GM23338 (cell line): ENCODE measurements around the gene ZNF747. TPM values are rescaled to one million over a fixed set of nuclear protein-coding genes. Genes with fewer than 3 reads are reported as not detected.

ENCODE experiments used
- ATAC-seq: fragments of 200-7000 bp; cut with Tn5 transposase; 3 replicates; pipeline ENCODE4 v1.9.1; 2020
- DNase-seq: peaks from one replicate; pipeline ENCODE4 v3.0.0-alpha.2; 2015; ENCODE audit warnings: low spot score
- H2AFZ ChIP-seq: fragments of 200-600 bp; sonication (generic); 2 replicates; pipeline ENCODE4 v1.8.0; 2016; ENCODE audit warnings: antibody characterized with exemption, mild to moderate bottlenecking, moderate library complexity
- H3F3A ChIP-seq: fragments of 200-600 bp; sonication (generic); replicated peaks from 2 replicates; pipeline ENCODE4 v1.8.0; 2017; ENCODE audit warnings: antibody characterized with exemption, mixed run types, low read depth
- H3K27ac ChIP-seq: fragments of 200-600 bp; sonication (generic); 2 replicates; pipeline ENCODE4 v1.6.1; 2016; ENCODE audit warnings: low read depth
- H3K27me3 ChIP-seq: fragments of 200-600 bp; sonication (generic); 2 replicates; pipeline ENCODE4 v1.8.0; 2016; ENCODE audit warnings: mild to moderate bottlenecking, mixed run types, moderate library complexity; ENCODE audit not compliant: insufficient read depth
- H3K36me3 ChIP-seq: fragments of 200-600 bp; sonication (generic); 2 replicates; pipeline ENCODE4 v1.8.0; 2016; ENCODE audit warnings: mild to moderate bottlenecking; ENCODE audit not compliant: insufficient read depth
- H3K4me1 ChIP-seq: fragments of 200-600 bp; sonication (generic); 2 replicates; pipeline ENCODE4 v1.8.0; 2016; ENCODE audit warnings: mild to moderate bottlenecking, moderate library complexity; ENCODE audit not compliant: insufficient read depth
- H3K4me2 ChIP-seq: fragments of 200-600 bp; sonication (generic); 2 replicates; pipeline ENCODE4 v1.7.1; 2017; ENCODE audit warnings: mixed run types
- H3K4me3 ChIP-seq: fragments of 200-600 bp; sonication (generic); 2 replicates; pipeline ENCODE4 v1.6.1; 2016; ENCODE audit warnings: mixed run types
- H3K79me2 ChIP-seq: fragments of 200-600 bp; sonication (generic); replicated peaks from 2 replicates; pipeline ENCODE4 v1.8.0; 2017; ENCODE audit warnings: mild to moderate bottlenecking; ENCODE audit not compliant: insufficient read depth
- H3K9me2 ChIP-seq: fragments of 200-600 bp; sonication (generic); 2 replicates; pipeline ENCODE4 v1.8.0; 2017; ENCODE audit not compliant: insufficient read depth
- H4K20me1 ChIP-seq: fragments of 200-600 bp; sonication (generic); replicated peaks from 2 replicates; pipeline ENCODE4 v1.8.0; 2017; ENCODE audit warnings: mild to moderate bottlenecking; ENCODE audit not compliant: insufficient read depth
- H3K27ac Mint-ChIP-seq: 2 replicates; pipeline ENCODE4 v1.8.0; 2020; ENCODE audit warnings: inconsistent platforms, mild to moderate bottlenecking, moderate library complexity, mixed read lengths
- H3K27me3 Mint-ChIP-seq: 3 replicates; pipeline ENCODE4 v1.8.0; 2022; ENCODE audit warnings: low read depth, mild to moderate bottlenecking, moderate library complexity, mixed read lengths, inconsistent platforms; ENCODE audit not compliant: insufficient read depth, poor library complexity
- H3K36me3 Mint-ChIP-seq: 3 replicates; pipeline ENCODE4 v1.8.0; 2021; ENCODE audit warnings: low read depth, mild to moderate bottlenecking, inconsistent platforms, moderate library complexity, mixed read lengths
- H3K4me1 Mint-ChIP-seq: 3 replicates; pipeline ENCODE4 v1.8.0; 2020; ENCODE audit warnings: mild to moderate bottlenecking, inconsistent platforms, mixed read lengths
- H3K4me3 Mint-ChIP-seq: 3 replicates; pipeline ENCODE4 v1.8.0; 2021; ENCODE audit warnings: moderate library complexity, mild to moderate bottlenecking, inconsistent platforms, mixed read lengths
- H3K9me3 Mint-ChIP-seq: 3 replicates; pipeline ENCODE4 v1.8.0; 2020; ENCODE audit warnings: moderate library complexity, mild to moderate bottlenecking, inconsistent platforms, mixed read lengths
- CREB1 ChIP-seq: fragments of 250-450 bp; sonication (Bioruptor Pico); IDR thresholded peaks from 2 replicates; pipeline ENCODE4 v1.5.0; 2020; ENCODE audit warnings: low read depth, mild to moderate bottlenecking, moderate library complexity
- CTCF ChIP-seq, 2 experiments: fragments of 200-600 bp in 1 of 2; sonication (generic) in 1 of 2; conservative IDR thresholded peaks; 2 replicates each; pipeline versions ENCODE4 v1.5.1 to v1.6.1; 2016 to 2017; ENCODE audit warnings: antibody characterized with exemption in 2 of 2, low read depth in 2 of 2, mild to moderate bottlenecking in 2 of 2, moderate library complexity in 1 of 2
- ETS1 ChIP-seq: IDR thresholded peaks from 2 replicates; pipeline ENCODE4 v1.6.1; 2016; ENCODE audit warnings: antibody characterized with exemption
- EZH2 ChIP-seq: fragments of 200-600 bp; sonication (generic); IDR thresholded peaks from one replicate; pipeline ENCODE4 v1.8.0; 2017; ENCODE audit warnings: antibody characterized with exemption, mild to moderate bottlenecking, low read depth; ENCODE audit not compliant: unreplicated experiment
- EZH2phosphoT487 ChIP-seq: fragments of 200-600 bp; sonication (generic); IDR thresholded peaks from one replicate; pipeline ENCODE4 v1.8.1; 2018; ENCODE audit warnings: antibody characterized with exemption; ENCODE audit not compliant: unreplicated experiment
- JUNB ChIP-seq: IDR thresholded peaks from one replicate; pipeline ENCODE4 v1.6.1; 2016; ENCODE audit warnings: antibody characterized with exemption; ENCODE audit not compliant: unreplicated experiment
- NANOG ChIP-seq: IDR thresholded peaks from 2 replicates; pipeline ENCODE4 v1.6.1; 2016; ENCODE audit warnings: antibody characterized with exemption, borderline replicate concordance
- POLR2AphosphoS5 ChIP-seq: IDR thresholded peaks from 2 replicates; pipeline ENCODE4 v1.6.1; 2016; ENCODE audit warnings: antibody characterized with exemption, low read depth
- REST ChIP-seq: IDR thresholded peaks from one replicate; pipeline ENCODE4 v1.6.1; 2018; ENCODE audit warnings: antibody characterized with exemption; ENCODE audit not compliant: unreplicated experiment
- STAT1 ChIP-seq: IDR thresholded peaks from one replicate; pipeline ENCODE4 v1.6.1; 2016; ENCODE audit warnings: antibody characterized with exemption; ENCODE audit not compliant: unreplicated experiment
- ZNF114 ChIP-seq: fragments of 250-450 bp; sonication (Bioruptor Pico); IDR thresholded peaks from 2 replicates; pipeline ENCODE4 v1.5.0; 2020; ENCODE audit warnings: mild to moderate bottlenecking, moderate library complexity
- ZNF331 ChIP-seq: fragments of 250-450 bp; sonication (Bioruptor Pico); IDR thresholded peaks from 2 replicates; pipeline ENCODE4 v1.5.0; 2020; ENCODE audit warnings: low read depth, mild to moderate bottlenecking, moderate library complexity
- ZNF462 ChIP-seq: fragments of 250-450 bp; sonication (Bioruptor Pico); IDR thresholded peaks from 2 replicates; pipeline ENCODE4 v1.5.0; 2020; ENCODE audit warnings: mild to moderate bottlenecking, moderate library complexity
- polyA plus RNA-seq: library from polyadenylated mRNA; unstranded; fragments of >200 nt; fragmentation: Nextera tagmentation; extraction: Ambion mirVana; gene quantifications from 2 replicates; pipeline ENCODE4 v1.2.1, GENCODE V29; 2016
- total RNA-seq: library from RNA; depleted of rRNA; stranded (reverse); fragments of >200 nt; shearing (Covaris generic); gene quantifications from 2 replicates; pipeline ENCODE4 v1.2.3, GENCODE V29; 2014

Gene ZNF747
- total and polyA plus RNA-seq, 2 experiments from 2014 or later, result 4.2 to 12.6 TPM

- H4K20me1 ChIP-seq, result no peaks in the 10 kb centered on the region
- H3K9me2 ChIP-seq, result no peaks in the 10 kb centered on the region
- H3F3A ChIP-seq, result peaks cover 15% of the 10 kb centered on the region; the same call in 1 of the 2 replicates
- H3K4me2 ChIP-seq, result no peak overlapping the region
- Mint-ChIP-seq H3K27ac (no peak overlapping the region), H3K4me3 (peak overlapping the region; percentile 37; the same call in 2 of the 3 replicates), H3K36me3 (peaks cover 3% of the 10 kb centered on the region), H3K9me3 (no peaks in the 10 kb centered on the region), H3K27me3 (peaks cover 11% of the 10 kb centered on the region), H3K4me1 (peaks cover 16% of the 10 kb centered on the region)
- TF ChIP-seq CREB1 (no peak), EZH2 (no peak), STAT1 (no peak), CTCF (conservative IDR thresholded peaks at IDR 0.05; ENCODE audit: low read depth in 2 of 2) (no peak), REST (no peak), POLR2AphosphoS5 (no peak; the same call in 1 of the 2 replicates), EZH2phosphoT487 (no peak), ZNF331 (CRISPR knock-in tag) (no peak), NANOG (no peak), JUNB (no peak), ZNF462 (no peak), ETS1 (no peak), ZNF114 (no peak)
- no peak overlapping the region for H3K27ac ChIP-seq
- peaks cover 7% of the 10 kb centered on the region; the same call in 1 of the 2 replicates for H3K79me2 ChIP-seq
- H3K4me1 ChIP-seq, result peaks cover 13% of the 10 kb centered on the region
- H3K4me3 ChIP-seq, result no peak overlapping the region; the same call in 1 of the 2 replicates
- H3K27me3 ChIP-seq, result no peaks in the 10 kb centered on the region
- DNase-seq (no peak), ATAC-seq (no peak)
- no peaks in the 10 kb centered on the region for H3K36me3 ChIP-seq
- no peak overlapping the region for H2AFZ ChIP-seq
Measured at GRCh38 chr16:30524575-30525568, 9.8 kb downstream of the ZNF747 start.
